Stimulated activated naive CD8-positive, alpha-beta T cell treated with anti-CD3 and anti-CD28 coated beads, Interleukin-15, Interleukin-2, amounts not matched to agents 100 ng/mL and 50 ng/mL, for 24 hours (primary cell): ENCODE data around the gene STXBP2.

Experiments used
- H3K27ac Mint-ChIP-seq: one replicate; pipeline ENCODE4 v1.8.0; 2021; ENCODE audit warnings: mild to moderate bottlenecking, mixed read lengths
- H3K27me3 Mint-ChIP-seq: one replicate; pipeline ENCODE4 v1.8.0; 2021; ENCODE audit warnings: mixed read lengths
- H3K36me3 Mint-ChIP-seq: one replicate; pipeline ENCODE4 v1.8.0; 2021; ENCODE audit warnings: low read depth, mixed read lengths
- H3K4me1 Mint-ChIP-seq: one replicate; pipeline ENCODE4 v1.8.0; 2021; ENCODE audit warnings: low read depth, mixed read lengths
- H3K4me3 Mint-ChIP-seq: one replicate; pipeline ENCODE4 v1.8.0; 2021; ENCODE audit warnings: mild to moderate bottlenecking, mixed read lengths
- H3K9me3 Mint-ChIP-seq: one replicate; pipeline ENCODE4 v1.8.0; 2021; ENCODE audit warnings: mixed read lengths

Gene STXBP2

DNA sequence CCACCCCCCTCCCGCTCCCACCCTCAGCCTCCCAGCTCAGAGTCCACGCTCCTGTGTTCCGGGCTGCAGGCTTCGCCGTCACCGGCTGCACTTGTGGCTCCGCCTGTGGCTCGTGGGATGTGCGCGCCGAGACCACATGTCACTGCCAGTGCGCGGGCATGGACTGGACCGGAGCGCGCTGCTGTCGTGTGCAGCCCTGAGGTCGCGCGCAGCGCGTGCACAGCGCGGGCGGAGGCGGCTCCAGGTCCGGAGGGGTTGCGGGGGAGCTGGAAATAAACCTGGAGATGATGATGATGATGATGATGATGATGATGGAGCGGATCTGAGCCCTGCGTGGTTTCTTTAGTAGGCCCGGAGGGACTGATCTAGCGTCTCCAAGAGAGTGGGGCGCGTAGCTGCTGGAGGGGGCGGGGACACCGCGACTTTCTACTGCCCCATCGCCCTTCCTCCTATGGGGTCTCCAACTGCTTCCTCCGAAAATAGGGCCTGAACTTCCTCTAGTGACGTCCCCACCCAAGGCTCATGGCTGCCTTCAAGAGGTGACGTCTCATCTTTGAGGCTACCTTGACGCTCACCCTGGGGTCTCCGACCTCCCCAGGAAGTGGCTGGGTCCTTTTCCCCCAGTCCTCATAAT is 33.4 kb downstream of the STXBP2 start:
- no peaks in the 10 kb centered on the region for H3K36me3 Mint-ChIP-seq
- peaks cover 35% of the 10 kb centered on the region for H3K27me3 Mint-ChIP-seq
- H3K27ac Mint-ChIP-seq = no peak overlapping the region
- no peaks in the 10 kb centered on the region for H3K9me3 Mint-ChIP-seq
- H3K4me3 Mint-ChIP-seq = peak overlapping the region; percentile 48
- peaks cover 18% of the 10 kb centered on the region for H3K4me1 Mint-ChIP-seq

- peaks cover 37% of the 10 kb centered on the region for H3K27me3 Mint-ChIP-seq
- no peak overlapping the region for H3K4me3 Mint-ChIP-seq
- peaks cover 19% of the 10 kb centered on the region for H3K4me1 Mint-ChIP-seq
- no peak overlapping the region for H3K27ac Mint-ChIP-seq
- no peaks in the 10 kb centered on the region for H3K36me3 Mint-ChIP-seq
- H3K9me3 Mint-ChIP-seq = no peaks in the 10 kb centered on the region
Measured at GRCh38 chr19:7670790-7671189, 33.9 kb downstream of the STXBP2 start.

GRCh38 chr19:7672522-7672921 is 35.6 kb downstream of the STXBP2 start:
- H3K4me1 Mint-ChIP-seq = peaks cover 37% of the 10 kb centered on the region
- H3K27ac Mint-ChIP-seq = no peak overlapping the region
- H3K27me3 Mint-ChIP-seq = peaks cover 44% of the 10 kb centered on the region
- no peak overlapping the region for H3K4me3 Mint-ChIP-seq
- H3K9me3 Mint-ChIP-seq = no peaks in the 10 kb centered on the region
- no peaks in the 10 kb centered on the region for H3K36me3 Mint-ChIP-seq

- Mint-ChIP-seq H3K27ac (no peak overlapping the region), H3K27me3 (peaks cover 49% of the 10 kb centered on the region), H3K9me3 (no peaks in the 10 kb centered on the region), H3K4me1 (peaks cover 51% of the 10 kb centered on the region), H3K36me3 (no peaks in the 10 kb centered on the region), H3K4me3 (no peak overlapping the region)
Measured at GRCh38 chr19:7674010-7675005, 37.4 kb downstream of the STXBP2 start.

DNA sequence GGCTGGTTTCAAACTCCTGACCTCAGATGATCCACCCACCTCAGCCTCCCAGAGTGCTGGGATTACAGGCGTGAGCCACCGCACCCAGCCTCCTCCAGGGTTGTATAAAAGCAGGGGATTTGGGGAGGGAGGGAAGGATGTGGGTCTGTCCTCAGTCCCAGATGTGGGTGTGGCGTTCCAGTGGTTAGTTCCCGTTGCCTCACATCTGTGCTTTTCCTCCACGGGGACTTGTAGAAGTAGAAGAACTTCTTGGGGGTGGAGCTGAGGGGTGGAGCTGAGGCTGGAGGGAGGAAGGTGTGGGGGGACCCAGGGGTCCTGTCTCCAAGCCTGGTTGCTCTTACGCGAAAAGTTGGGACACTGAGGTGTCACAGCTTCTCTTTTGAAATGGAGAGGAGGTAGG is 39.5 kb downstream of the STXBP2 start:
- Mint-ChIP-seq H3K27me3 (peaks cover 37% of the 10 kb centered on the region), H3K9me3 (no peaks in the 10 kb centered on the region), H3K4me1 (peaks cover 52% of the 10 kb centered on the region), H3K36me3 (no peaks in the 10 kb centered on the region), H3K4me3 (no peak overlapping the region), H3K27ac (no peak overlapping the region)

GRCh38 chr19:7676854-7677253 is 39.9 kb downstream of the STXBP2 start, which contains the start of gene MCEMP1:
Gene MCEMP1 (plus strand): TSS chr19:7677090. CDS start chr19:7677121, 31 bp downstream.
- H3K36me3 Mint-ChIP-seq = no peaks in the 10 kb centered on the region
- H3K27me3 Mint-ChIP-seq = peaks cover 35% of the 10 kb centered on the region
- H3K9me3 Mint-ChIP-seq = no peaks in the 10 kb centered on the region
- no peak within 1 kb of the TSS for H3K4me3 Mint-ChIP-seq
- H3K4me1 Mint-ChIP-seq = peaks cover 55% of the 10 kb centered on the region
- H3K27ac Mint-ChIP-seq = no peak within 1 kb of the TSS

DNA sequence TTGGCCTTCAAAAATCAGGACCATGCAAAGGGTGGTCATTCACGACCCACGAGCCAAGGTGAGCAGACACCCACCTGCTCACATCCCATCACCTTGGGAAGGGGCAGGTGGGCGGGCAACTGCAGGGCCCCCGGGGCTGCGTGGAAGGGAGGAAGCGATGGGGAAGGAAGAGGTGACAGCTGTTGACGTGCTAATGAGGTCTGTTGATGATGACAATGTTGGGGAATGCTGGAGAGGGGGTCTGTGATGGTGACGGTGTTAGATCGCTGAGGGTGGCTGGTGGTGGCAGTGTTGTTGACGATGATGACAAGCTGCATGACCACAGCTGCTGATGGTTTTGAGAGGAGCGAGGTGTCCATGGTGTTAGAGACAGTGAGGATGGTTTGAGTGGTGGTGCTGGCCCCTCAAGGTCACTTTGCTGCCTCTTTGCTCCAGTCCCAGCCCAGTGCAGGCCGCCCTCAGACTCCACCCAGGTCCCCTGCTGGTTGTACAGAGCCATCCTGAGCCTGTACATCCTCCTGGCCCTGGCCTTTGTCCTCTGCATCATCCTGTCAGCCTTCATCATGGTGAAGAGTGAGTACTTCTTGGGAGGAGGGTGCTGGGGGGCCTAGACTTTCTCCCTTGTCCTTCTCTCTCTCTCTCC is 40.9 kb downstream of the STXBP2 start:
- H3K4me3 Mint-ChIP-seq = no peak overlapping the region
- peak overlapping the region; percentile 61 for H3K27ac Mint-ChIP-seq
- H3K9me3 Mint-ChIP-seq = no peaks in the 10 kb centered on the region
- peaks cover 62% of the 10 kb centered on the region for H3K4me1 Mint-ChIP-seq
- H3K36me3 Mint-ChIP-seq = peaks cover 5% of the 10 kb centered on the region
- peaks cover 33% of the 10 kb centered on the region for H3K27me3 Mint-ChIP-seq

DNA sequence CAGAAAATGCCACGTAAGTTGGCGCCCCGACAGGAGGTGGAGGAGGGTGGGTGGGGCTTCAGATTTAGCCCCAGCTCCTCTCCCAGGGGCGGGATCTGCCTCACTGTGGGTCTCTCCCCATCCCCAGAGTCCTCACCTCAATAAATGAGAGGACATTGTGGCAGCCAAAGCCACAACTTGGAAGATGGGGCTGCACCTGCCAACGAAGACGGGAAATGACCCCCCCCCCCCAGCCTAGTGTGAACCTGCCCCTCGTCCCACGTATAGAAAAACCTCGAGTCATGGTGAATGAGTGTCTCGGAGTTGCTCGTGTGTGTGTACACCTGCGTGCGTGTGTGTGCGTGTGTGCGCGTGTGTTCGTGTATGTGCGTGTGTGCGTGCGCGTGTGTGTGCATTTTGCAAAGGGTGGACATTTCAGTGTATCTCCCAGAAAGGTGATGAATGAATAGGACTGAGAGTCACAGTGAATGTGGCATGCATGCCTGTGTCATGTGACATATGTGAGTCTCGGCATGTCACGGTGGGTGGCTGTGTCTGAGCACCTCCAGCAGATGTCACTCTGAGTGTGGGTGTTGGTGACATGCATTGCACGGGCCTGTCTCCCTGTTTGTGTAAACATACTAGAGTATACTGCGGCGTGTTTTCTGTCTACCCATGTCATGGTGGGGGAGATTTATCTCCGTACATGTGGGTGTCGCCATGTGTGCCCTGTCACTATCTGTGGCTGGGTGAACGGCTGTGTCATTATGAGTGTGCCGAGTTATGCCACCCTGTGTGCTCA is 42.3 kb downstream of the STXBP2 start:
- Mint-ChIP-seq H3K27ac (peak overlapping the region; percentile 74), H3K36me3 (peaks cover 7% of the 10 kb centered on the region), H3K4me1 (peaks cover 66% of the 10 kb centered on the region), H3K27me3 (peaks cover 30% of the 10 kb centered on the region), H3K9me3 (no peaks in the 10 kb centered on the region), H3K4me3 (peak overlapping the region; percentile 55)

DNA sequence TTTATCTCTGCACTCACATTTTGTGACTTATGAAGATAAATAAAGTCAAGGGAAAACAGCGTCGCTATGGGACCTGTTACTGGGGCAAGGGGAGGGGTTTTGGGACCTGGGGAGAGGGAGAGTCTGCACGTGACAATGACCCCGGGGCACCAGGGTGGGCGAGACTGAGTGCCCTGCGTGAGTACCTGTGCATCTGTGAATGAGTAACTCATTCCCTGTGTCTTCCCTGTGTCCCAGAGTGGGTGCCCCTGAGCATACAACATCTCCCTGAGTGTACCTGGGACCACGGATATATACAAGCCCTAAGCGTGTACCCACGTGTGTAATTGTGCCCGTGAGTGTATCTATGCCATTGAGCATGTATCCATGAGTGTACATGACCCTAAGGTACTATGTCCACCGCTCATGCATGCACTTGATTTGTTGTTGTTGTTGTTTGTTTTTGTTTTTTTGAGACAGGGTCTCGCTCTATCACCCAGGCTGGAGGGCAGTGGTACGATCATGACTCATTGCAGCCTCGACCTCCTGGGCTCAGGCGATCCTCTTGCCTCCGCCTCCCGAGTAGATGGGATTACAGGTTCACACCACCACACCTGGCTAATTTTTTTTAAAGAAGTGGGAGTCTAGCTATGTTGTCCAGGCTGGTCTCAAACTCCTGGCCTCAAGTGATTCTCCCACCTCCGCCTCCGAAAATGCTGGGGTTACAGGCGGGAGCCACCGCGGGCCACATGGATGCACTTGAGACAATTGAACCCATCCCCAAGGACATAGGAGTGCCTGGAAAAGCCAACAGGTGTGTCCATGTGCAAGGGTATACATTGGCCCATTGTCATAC is 43.1 kb downstream of the STXBP2 start:
- peaks cover 60% of the 10 kb centered on the region for H3K4me1 Mint-ChIP-seq
- peak overlapping the region; percentile 55 for H3K4me3 Mint-ChIP-seq
- no peaks in the 10 kb centered on the region for H3K9me3 Mint-ChIP-seq
- H3K27me3 Mint-ChIP-seq = peaks cover 24% of the 10 kb centered on the region
- H3K36me3 Mint-ChIP-seq = peaks cover 7% of the 10 kb centered on the region
- peak overlapping the region; percentile 74 for H3K27ac Mint-ChIP-seq

GRCh38 chr19:7680606-7681339 is 43.9 kb downstream of the STXBP2 start, which contains the start of gene TRAPPC5:
Gene TRAPPC5 (plus strand): TSS chr19:7680833. CDS start chr19:7682254, 1,421 bp downstream.
- Mint-ChIP-seq H3K27ac (peak within 1 kb of the TSS; percentile 90), H3K36me3 (peaks cover 12% of the 10 kb centered on the region), H3K9me3 (no peaks in the 10 kb centered on the region), H3K27me3 (peaks cover 22% of the 10 kb centered on the region), H3K4me3 (peak within 1 kb of the TSS; percentile 87), H3K4me1 (peaks cover 66% of the 10 kb centered on the region)

DNA sequence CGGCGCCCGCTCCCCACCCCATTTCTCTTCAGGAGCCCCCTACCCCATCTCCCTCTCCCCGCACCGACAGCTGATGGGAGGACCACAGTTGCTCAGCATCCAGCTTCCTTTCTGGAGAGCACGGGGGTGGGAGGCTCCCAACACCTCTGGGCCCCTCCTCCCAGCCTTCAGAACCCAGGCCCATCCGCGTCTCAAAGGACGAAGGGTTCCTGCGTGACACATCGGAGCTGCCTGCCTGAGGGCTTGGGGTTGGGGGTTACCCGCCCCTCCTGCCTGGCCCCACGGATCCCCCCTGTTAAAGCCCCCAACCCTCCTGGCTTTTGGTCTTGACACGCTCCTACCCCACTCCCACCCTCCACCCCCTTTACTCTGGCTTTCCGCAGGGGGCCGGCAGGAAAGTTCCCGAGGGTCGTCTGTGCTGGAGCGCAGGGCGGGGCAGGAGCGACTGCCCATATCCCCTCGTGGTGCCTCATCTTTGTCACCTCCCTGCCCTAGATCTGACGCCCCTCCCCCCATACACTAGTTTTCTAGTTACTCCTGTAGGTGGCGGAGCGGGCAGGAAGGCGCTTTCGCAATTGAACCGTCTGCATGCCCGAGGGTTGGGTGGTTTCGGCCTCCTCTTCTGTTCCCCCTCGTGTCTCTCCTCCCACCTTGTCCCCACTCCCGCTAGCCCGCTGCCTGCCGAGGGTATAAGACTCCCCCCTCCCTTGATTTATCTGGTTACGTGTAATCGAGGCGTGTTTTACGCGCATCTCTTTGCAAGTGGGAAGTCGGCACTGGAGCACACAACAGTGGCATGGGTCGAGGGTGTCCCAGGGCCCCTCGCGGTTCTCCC is 44.6 kb downstream of the STXBP2 start:
- Mint-ChIP-seq H3K27ac (peak overlapping the region; percentile 90), H3K4me1 (peaks cover 58% of the 10 kb centered on the region), H3K4me3 (peak overlapping the region; percentile 87), H3K27me3 (peaks cover 15% of the 10 kb centered on the region), H3K9me3 (no peaks in the 10 kb centered on the region), H3K36me3 (peaks cover 12% of the 10 kb centered on the region)

DNA sequence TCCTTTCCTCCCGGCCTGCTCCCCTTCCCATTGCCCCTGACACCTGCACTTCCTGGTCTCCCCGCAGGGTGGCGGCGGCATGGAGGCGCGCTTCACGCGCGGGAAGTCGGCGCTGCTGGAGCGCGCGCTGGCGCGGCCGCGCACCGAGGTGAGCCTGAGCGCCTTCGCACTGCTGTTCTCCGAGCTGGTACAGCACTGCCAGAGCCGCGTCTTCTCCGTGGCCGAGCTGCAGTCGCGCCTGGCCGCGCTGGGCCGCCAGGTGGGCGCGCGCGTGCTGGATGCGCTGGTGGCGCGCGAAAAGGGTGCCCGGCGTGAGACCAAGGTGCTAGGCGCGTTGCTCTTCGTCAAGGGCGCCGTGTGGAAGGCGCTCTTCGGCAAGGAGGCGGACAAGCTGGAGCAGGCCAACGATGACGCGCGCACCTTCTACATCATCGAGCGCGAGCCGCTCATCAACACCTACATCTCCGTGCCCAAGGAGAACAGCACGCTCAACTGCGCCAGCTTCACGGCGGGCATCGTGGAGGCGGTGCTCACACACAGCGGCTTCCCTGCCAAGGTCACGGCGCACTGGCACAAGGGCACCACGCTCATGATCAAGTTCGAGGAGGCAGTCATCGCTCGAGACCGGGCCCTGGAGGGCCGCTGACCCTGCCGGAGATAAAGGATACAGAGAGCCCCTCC is 45.4 kb downstream of the STXBP2 start:
- no peaks in the 10 kb centered on the region for H3K9me3 Mint-ChIP-seq
- H3K27ac Mint-ChIP-seq = peak overlapping the region; percentile 90
- peaks cover 12% of the 10 kb centered on the region for H3K36me3 Mint-ChIP-seq
- peaks cover 50% of the 10 kb centered on the region for H3K4me1 Mint-ChIP-seq
- peak overlapping the region; percentile 87 for H3K4me3 Mint-ChIP-seq
- peaks cover 9% of the 10 kb centered on the region for H3K27me3 Mint-ChIP-seq
